Pancreas (tissue), 10 donors: ENCODE data around the gene SHLD1. TPM values are rescaled to one million over a fixed set of nuclear protein-coding genes. Genes with fewer than 3 reads are reported as not detected.

Experiments used
- ATAC-seq, 4 donors: fragments of 200-7000 bp; cut with Tn5 transposase; one replicate each; pipeline versions ENCODE4 v1.8.0 to v1.9.1; 2020; ENCODE audit warnings: mild to moderate bottlenecking in 4 of 4, moderate library complexity in 4 of 4
- DNase-seq, 6 donors: peaks; one replicate each; pipeline ENCODE4 v3.0.0-alpha.2; 2020
- FAIRE-seq: peaks from 2 replicates; lab custom pipeline; 2012; peaks lifted over from hg19 to GRCh38; lab: Jason Lieb, UNC
- H3K27ac ChIP-seq, 4 donors: fragments of 200-600 bp; sonication (generic); 1 replicate in 3 of 4; 2 replicates in 1 of 4; pipeline versions ENCODE4 v1.5.0 to v1.8.0; 2020
- H3K27me3 ChIP-seq, 4 donors: fragments of 200-600 bp; one replicate each; pipeline ENCODE4 v1.8.0; 2021
- H3K36me3 ChIP-seq, 3 donors: fragments of 200-600 bp; sonication (generic) in 1 of 3; one replicate each; pipeline versions ENCODE4 v1.5.0 to v1.8.0; 2020 to 2021
- H3K4me1 ChIP-seq, 3 donors: fragments of 200-600 bp; one replicate each; pipeline ENCODE4 v1.8.0; 2021
- H3K4me3 ChIP-seq, 4 donors: fragments of 200-600 bp; sonication (generic) in 2 of 4; one replicate each; pipeline versions ENCODE4 v1.5.0 to v1.8.0; 2020 to 2021
- H3K9me3 ChIP-seq, 4 donors: fragments of 200-600 bp; one replicate each; pipeline ENCODE4 v1.8.0; 2021
- WGBS, 2 donors: extraction: QIAGEN DNeasy Blood & Tissue Kit; methylation state at CpG; one replicate each; pipeline ENCODE4 v1.1.7; 2013; 5-methylcytosine and 5-hydroxymethylcytosine counted together
- intact Hi-C, 3 donors: fragments of 100-400 bp; cut with DNase I; formaldehyde crosslinking; loops; one replicate each; pipeline versions ENCODE4 v1.11.1 to v1.14.2; 2022
- polyA plus RNA-seq, 2 donors: library from polyadenylated mRNA; stranded (reverse); fragments of 200-250 nt; gene quantifications; one replicate each; pipeline ENCODE4 v1.2.3, GENCODE V29; 2013
- total RNA-seq, 6 donors: library from RNA; stranded (reverse); fragmentation: NEBNext Ultra II Directional in 4 of 6; extraction: Animal tissue kit (Norgen Biotek cat#: 25700) in 4 of 6; gene quantifications; one replicate each; pipeline versions ENCODE4 v1.2.1 to v1.2.4, GENCODE V29; 2021 to 2023
- TF ChIP-seq, protein P1 (sequence below), 4 donors: fragments of 200-600 bp; sonication (generic) in 3 of 4; IDR thresholded peaks; one replicate each; pipeline versions ENCODE4 v1.5.0 to v1.8.0; 2021; ENCODE audit warnings: antibody characterized with exemption in 4 of 4
- donor health status: healthy with polysubstance abuse.
- donor health status: DM: no; HTN: no; CAD: no; lungs with moderate emphysema.
- donor health status: DM: no; HTN: no; CAD: no.
- donor health status: control.
- donor health status: control.
- donor health status: Bipolar disorder and iron deficiency.
- donor health status: DM: yes; HTN: yes; CAD: no.
- donor health status: DM: no; HTN: no; CAD: no.
- donor health status: DM: no; HTN: no; CAD: no.
- donor health status: DM: yes; HTN: yes; CAD: no.

Gene SHLD1
- total and polyA plus RNA-seq, 8 donors = 2.1 to 6.6 (median 3.4) TPM

GRCh38 chr20:5834436-5835005 is 84.3 kb downstream of the SHLD1 start:
- FAIRE-seq = no peak
- intact Hi-C loops = no loop called here

GRCh38 chr20:5835321-5835821 is 85.2 kb downstream of the SHLD1 start:
- ATAC-seq (peak; percentile 88 to 93 (median 91)), DNase-seq (peak in 5 of 6 donors; percentile 50 to 64 (median 59)), FAIRE-seq (no peak)
- no peaks in the 10 kb centered on the region for H3K27me3 ChIP-seq
- no peak overlapping the region for H3K4me3 ChIP-seq
- intact Hi-C loops = no loop called here
- H3K4me1 ChIP-seq = peaks cover 13 to 27% (median 23%) of the 10 kb centered on the region in 3 donors
- WGBS, 2 donors = 16 to 18% methylated on average over 2 of the region's 2 CpGs
- H3K27ac ChIP-seq = peak overlapping the region; percentile 22 to 61 (median 50)
- H3K9me3 ChIP-seq = no peaks in the 10 kb centered on the region
- TF ChIP-seq, protein P1, sequence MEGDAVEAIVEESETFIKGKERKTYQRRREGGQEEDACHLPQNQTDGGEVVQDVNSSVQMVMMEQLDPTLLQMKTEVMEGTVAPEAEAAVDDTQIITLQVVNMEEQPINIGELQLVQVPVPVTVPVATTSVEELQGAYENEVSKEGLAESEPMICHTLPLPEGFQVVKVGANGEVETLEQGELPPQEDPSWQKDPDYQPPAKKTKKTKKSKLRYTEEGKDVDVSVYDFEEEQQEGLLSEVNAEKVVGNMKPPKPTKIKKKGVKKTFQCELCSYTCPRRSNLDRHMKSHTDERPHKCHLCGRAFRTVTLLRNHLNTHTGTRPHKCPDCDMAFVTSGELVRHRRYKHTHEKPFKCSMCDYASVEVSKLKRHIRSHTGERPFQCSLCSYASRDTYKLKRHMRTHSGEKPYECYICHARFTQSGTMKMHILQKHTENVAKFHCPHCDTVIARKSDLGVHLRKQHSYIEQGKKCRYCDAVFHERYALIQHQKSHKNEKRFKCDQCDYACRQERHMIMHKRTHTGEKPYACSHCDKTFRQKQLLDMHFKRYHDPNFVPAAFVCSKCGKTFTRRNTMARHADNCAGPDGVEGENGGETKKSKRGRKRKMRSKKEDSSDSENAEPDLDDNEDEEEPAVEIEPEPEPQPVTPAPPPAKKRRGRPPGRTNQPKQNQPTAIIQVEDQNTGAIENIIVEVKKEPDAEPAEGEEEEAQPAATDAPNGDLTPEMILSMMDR (IDR thresholded peaks at IDR 0.05) = no peak
- no peaks in the 10 kb centered on the region for H3K36me3 ChIP-seq

More at GRCh38 chr20:5834436-5835005, 84.3 kb downstream of the SHLD1 start:
- Histone ChIP-seq H3K4me1 (peaks cover 13 to 27% (median 23%) of the 10 kb centered on the region in 3 donors), H3K36me3 (no peaks in the 10 kb centered on the region), H3K4me3 (no peak overlapping the region), H3K27ac (peak overlapping the region in 3 of 4 donors; percentile 42 to 61 (median 58)), H3K27me3 (no peaks in the 10 kb centered on the region), H3K9me3 (no peaks in the 10 kb centered on the region)
- DNase-seq (no peak), ATAC-seq (no peak)
- TF ChIP-seq, protein P1 (IDR thresholded peaks at IDR 0.05) = no peak

GRCh38 chr20:5835871-5836270 is 85.7 kb downstream of the SHLD1 start:
- DNase-seq (no peak), FAIRE-seq (peak; percentile 29), ATAC-seq (peak; percentile 34 to 51 (median 46))
- intact Hi-C loops = no loop called here
- TF ChIP-seq, protein P1 (IDR thresholded peaks at IDR 0.05) = no peak
- H3K9me3 ChIP-seq = no peaks in the 10 kb centered on the region
- H3K27me3 ChIP-seq = no peaks in the 10 kb centered on the region
- peak overlapping the region; percentile 22 to 61 (median 50) for H3K27ac ChIP-seq
- WGBS, 2 donors = 38 to 59% methylated on average over 4 of the region's 4 CpGs
- H3K4me3 ChIP-seq = no peak overlapping the region
- H3K4me1 ChIP-seq = peaks cover 13 to 27% (median 23%) of the 10 kb centered on the region in 3 donors
- H3K36me3 ChIP-seq = no peaks in the 10 kb centered on the region

DNA sequence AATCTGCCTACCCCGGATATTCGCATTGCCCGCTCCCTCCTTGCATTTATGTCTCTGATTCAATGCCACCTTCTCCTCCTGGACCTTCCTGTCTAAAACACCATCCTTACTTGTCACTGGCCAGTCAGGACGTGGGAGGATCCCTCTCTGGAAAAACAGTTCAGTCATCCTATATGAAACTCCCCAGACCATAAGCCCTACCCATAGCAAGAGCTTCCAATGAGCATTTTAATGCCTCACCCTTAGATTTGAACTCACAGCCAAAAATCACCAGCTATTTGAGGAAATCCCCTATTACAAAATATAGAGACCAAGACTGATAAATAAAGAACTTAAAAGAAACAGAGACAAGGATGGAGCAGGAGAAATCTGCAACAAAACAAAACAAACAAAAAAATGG is 86.4 kb downstream of the SHLD1 start:
- no peak for FAIRE-seq
- no peaks in the 10 kb centered on the region for H3K9me3 ChIP-seq
- no peaks in the 10 kb centered on the region for H3K27me3 ChIP-seq
- H3K4me1 ChIP-seq = peaks cover 13 to 30% (median 25%) of the 10 kb centered on the region in 3 donors
- peak overlapping the region in 1 of 4 donors; percentile 61 for H3K27ac ChIP-seq
- intact Hi-C loops = no loop called here
- no peak for ATAC-seq
- no peak overlapping the region for H3K4me3 ChIP-seq
- H3K36me3 ChIP-seq = no peaks in the 10 kb centered on the region
- 92 to 93% methylated on average over 4 of the region's 4 CpGs for WGBS, 2 donors
- no peak for DNase-seq
- TF ChIP-seq, protein P1 (IDR thresholded peaks at IDR 0.05) = no peak

GRCh38 chr20:5840411-5841002 is 90.3 kb downstream of the SHLD1 start:
- FAIRE-seq (no peak), DNase-seq (no peak), ATAC-seq (no peak)
- TF ChIP-seq, protein P1 (IDR thresholded peaks at IDR 0.05) = no peak
- H3K27me3 ChIP-seq = no peaks in the 10 kb centered on the region
- H3K4me3 ChIP-seq = no peak overlapping the region
- 89 to 93% methylated on average over 5 of the region's 5 CpGs for WGBS, 2 donors
- H3K4me1 ChIP-seq = peaks cover 14 to 29% (median 27%) of the 10 kb centered on the region in 3 donors
- intact Hi-C loops = no loop called here
- H3K27ac ChIP-seq = no peak overlapping the region
- no peaks in the 10 kb centered on the region for H3K9me3 ChIP-seq
- H3K36me3 ChIP-seq = no peaks in the 10 kb centered on the region
